CD4-positive, alpha-beta T cell treated with Interleukin-17A for 4 hours (primary cell): ENCODE measurements around the gene PGAP2.

Experiments
- DNase-seq: peaks from one replicate; pipeline ENCODE4 v3.0.0-alpha.2; 2020; ENCODE audit warnings: mixed read lengths

The PGAP2 gene

DNA sequence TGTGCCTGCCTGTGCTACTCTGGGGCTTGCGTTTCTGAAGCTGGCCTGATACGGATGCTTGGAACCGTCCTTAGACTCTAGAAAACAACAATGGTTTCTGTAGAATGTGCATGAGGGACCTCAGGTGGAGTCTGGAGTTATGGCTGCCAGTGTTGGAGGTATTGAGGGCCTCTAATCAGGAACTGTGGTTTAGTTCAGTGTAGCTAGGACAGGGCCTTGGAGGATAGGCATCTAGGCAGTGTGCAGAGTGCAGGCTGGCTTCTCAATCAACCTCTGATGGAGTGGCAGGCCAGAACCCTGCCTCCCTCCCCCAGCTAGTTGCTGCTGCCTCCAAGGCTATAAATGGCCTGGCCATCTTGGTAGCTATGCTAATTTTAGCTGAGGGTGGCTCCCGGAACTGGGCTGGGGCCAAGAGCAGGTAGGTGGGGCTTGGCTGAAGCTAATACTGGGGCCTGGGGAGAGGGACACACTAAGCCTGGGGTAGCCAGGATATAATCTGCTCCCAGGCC is 51.1 kb downstream of the PGAP2 start:
- peak; percentile 34 for DNase-seq

DNA sequence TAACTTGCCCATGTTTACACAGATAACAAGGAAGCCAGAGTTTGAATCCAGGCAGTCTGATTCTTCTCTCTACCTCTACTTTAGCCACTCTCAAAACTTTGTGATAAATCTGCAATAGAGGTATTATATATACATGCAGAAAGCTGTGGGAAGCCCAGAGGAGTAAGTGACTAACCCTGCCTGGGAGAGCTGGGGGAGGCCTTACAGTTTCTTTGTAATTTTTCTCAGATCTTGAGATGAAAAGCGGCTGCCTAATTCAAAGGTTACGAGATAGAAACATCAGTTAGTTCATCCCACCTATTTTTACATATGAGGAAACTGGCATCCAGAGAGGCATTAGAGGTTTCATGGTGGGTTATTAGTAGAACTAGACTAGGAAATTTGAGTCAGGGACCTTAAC is 52.0 kb downstream of the PGAP2 start:
- peak; percentile 67 for DNase-seq

DNA sequence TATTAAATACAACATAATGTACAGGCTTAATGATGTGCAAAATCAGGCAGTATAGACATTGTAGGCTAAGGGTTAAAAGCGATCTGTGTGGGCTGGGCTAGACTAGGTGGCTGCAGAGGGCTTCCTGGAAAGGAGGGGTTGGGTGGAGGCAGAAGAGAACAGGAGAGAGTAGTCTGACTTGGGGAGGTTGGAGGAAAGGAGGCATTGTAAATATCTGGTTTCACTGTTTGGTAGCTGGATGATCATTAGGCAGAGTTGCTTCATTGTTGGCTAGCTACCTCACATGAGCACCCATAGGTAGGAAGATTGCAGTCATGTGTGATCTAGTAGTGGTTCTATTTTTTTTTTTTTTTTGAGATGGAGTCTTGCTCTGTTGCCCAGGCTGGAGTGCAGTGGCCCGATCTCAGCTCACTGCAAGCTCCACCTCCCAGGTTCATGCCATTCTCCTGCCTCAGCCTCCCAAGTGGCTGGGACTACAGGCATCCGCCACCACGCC is 52.6 kb downstream of the PGAP2 start:
- DNase-seq: peak; percentile 52

DNA sequence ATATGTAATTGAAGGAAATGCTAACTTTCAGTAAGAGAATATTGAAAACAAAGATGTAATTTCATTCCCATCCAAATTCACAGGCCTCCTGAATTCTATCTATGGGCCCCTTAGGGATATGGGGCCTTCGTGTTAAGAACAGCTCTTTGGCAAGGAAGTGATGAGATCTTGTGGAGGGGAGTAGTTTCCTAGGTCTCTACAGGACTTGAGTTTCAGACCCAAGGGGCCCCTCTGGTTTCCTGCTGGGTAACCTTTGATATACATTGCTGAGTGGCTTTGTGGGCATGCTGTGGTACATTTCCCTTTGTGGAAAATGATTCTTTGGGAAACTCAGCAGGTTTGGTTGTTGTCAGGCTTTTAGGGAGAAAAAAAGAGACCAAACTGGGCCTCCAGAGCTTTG is 53.3 kb downstream of the PGAP2 start:
- DNase-seq: peak; percentile 45

DNA sequence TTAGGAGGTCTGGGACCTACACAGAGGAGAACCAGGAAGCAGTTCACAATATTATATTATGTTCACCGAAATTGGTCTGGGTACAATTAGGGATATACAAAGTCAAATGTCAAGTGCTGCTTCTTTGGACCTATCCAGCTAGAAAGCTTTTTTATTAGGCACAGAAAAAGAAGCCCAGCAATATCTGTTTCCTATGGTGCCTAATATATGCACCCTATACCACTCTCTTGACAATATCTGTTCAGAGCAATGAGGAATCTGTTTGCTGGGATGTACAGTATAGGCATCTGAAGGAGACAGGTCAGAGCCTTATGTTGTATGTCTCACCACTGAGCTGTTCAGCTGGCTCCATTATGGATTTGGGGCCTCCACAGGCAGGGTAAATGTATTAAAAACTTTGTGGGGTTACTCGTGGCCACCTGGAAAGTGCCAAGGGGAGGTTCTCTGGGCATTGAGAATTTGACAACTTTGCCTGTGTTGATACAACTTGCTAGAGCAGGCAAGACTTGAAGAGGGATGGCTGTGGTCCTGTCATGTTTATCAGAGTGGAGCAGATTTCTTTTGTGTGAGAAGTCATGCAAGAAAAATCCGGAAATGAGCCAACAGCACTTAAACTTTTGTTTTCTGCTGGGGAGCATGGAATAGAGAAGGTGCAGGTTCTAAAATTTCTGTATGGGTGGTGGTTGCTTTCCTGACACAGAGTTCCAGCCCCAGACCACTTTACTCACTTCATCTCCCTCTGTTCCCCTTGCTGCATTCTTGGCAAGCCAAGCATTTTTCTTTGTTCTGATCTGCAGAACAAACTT is 57.2 kb downstream of the PGAP2 start:
- DNase-seq: peak; percentile 32

DNA sequence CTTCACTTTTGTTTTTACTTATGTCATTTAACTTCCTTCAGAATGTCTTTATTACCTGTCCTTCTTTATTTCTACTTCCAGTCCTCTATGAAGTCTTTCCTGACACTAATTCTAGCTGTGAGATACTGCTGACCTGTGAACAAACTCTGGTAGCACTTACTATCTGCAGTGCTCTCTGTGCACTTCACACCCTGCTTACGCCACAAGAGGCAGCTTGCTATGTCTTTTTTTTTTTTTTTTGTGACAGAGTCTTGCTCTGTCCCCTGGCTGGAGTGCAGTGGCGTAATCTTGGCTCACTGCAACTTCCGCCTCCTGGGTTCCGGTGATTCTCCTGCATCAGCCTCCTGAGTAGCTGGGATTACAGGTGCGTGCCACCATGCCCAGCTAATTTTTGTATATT is 57.8 kb downstream of the PGAP2 start:
- no peak for DNase-seq

DNA sequence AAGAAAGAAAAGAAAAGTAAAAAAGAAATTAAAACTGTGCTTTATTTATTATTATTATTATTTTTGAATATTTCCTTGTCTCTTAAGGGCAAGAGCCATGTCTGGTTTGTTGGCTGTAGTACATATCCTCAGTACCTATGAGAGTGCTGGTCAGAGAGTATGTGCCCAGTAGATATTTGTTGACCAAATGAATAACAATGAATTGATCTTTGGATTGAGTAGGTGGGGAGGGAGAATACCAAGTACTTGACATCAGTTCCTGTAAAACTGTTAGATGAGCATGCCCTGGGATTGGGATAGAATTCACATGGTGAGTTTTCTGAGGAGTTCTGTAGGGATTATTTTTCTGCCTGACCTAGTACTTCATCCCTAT is 58.5 kb downstream of the PGAP2 start:
- no peak for DNase-seq

DNA sequence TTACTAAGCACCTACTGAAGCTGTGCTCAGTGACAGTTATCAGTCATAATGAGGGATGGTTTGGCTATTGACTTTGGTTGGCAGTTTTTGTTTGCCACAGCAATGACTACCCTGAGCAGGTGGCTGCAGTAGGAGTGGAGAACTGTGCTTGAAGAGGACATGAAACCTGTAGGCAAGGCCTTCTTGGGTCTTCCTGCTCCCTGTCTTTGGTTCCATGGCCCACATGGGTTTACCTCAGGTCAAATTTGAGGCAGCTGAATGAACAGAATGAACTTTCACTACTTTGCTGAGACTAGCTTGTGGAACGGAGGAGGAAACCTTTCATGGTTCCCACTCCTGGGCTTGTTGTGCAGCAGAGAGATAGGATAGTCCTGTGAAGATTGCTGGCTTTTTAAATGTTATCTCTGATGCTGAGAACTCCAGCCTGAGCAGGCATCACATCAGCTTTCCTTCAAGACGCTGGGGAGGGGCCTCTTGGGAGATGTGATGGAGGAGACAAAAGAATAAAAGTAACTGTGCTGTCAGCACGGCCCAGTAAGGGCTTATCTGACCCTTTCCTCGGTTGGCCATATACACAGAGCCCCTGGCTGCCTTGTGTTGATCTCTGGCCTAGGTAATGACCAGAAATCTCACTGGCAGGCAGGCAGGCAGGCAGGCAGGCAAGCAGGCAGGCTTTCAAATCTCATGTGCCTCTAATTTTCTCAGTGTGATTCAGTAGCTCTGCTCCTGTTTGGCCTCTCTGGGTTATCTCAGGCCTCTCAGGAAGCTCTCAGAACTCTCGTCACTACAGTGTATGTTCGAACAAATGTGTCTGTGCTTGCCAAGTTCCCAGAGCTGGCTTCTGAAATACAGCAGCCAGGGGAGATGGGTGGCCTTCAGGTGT is 59.1 kb downstream of the PGAP2 start:
- DNase-seq: peak; percentile 37

DNA sequence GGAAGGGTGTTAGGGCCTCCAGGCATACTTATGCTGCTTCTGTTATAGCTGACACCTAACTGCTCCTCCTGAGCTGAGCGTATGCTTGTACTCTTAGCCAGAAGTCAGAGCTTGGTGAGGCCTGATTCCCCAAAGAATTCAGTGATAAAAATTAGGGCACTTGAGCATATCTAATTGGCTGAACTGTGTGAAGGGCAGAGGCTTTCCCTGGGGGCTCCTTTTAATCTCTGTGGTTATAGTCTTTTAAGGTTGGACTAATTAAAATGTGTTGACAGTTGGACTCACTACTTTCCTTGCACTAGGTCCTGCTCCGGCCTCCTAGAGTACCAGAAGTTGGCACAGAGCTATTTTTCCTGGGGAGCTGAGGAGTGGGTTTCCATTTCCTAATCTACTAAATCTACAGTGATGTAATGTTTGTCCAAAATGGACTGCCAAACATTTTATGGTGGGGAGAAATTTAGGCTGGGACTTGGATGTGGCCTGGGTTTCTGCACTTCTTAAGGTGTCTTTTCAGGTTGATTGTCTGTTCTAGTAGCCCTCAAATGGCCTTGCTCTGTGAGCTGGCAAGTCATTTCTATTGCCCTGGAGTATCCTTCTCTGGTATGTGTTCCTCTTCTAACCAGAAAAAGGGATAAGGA is 65.5 kb downstream of the PGAP2 start:
- DNase-seq: no peak
